ENCODE results near the gene PDE10A. TPM values are rescaled to one million over a fixed set of nuclear protein-coding genes. Genes with fewer than 3 reads are reported as not detected.

The PDE10A gene
- total RNA-seq, 1 donor from 2014 or later: 14.4 TPM

DNA sequence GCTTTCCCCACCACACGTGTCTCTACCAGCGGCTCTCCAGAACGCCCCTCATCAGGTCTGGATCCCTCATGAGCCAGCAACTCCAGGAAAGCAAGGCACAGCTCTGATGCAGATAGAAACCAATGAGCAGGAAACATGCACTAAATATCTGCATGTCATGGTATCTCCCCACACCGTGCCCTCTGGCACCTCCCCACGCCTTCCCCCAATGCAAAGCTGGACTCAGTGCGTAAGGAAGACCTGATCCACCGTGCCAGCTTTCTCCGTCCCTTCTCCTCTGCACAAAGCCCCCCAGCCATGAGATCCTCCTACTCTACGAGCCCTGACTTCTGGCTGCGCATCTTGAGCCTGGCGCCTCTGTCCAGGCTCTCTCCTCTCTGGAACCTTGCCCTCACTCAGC lies 9.4 kb downstream of the PDE10A start:
- peaks cover 10% of the 10 kb centered on the region for H3K4me1 Mint-ChIP-seq (ENCODE audit: low read depth)
- H3K36me3 Mint-ChIP-seq (ENCODE audit: insufficient read depth): peaks cover 2% of the 10 kb centered on the region
- peaks cover 5% of the 10 kb centered on the region for H3K27me3 Mint-ChIP-seq
- H3K9me3 Mint-ChIP-seq (ENCODE audit: low read depth): no peaks in the 10 kb centered on the region
- no peak overlapping the region for H3K4me3 Mint-ChIP-seq (ENCODE audit: low read depth)
- no peak overlapping the region for H3K27ac Mint-ChIP-seq
- TF ChIP-seq, protein P1, sequence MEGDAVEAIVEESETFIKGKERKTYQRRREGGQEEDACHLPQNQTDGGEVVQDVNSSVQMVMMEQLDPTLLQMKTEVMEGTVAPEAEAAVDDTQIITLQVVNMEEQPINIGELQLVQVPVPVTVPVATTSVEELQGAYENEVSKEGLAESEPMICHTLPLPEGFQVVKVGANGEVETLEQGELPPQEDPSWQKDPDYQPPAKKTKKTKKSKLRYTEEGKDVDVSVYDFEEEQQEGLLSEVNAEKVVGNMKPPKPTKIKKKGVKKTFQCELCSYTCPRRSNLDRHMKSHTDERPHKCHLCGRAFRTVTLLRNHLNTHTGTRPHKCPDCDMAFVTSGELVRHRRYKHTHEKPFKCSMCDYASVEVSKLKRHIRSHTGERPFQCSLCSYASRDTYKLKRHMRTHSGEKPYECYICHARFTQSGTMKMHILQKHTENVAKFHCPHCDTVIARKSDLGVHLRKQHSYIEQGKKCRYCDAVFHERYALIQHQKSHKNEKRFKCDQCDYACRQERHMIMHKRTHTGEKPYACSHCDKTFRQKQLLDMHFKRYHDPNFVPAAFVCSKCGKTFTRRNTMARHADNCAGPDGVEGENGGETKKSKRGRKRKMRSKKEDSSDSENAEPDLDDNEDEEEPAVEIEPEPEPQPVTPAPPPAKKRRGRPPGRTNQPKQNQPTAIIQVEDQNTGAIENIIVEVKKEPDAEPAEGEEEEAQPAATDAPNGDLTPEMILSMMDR (IDR thresholded peaks at IDR 0.05; ENCODE audit: unreplicated experiment): no peak
- DNase-seq (ENCODE audit: low spot score, unreplicated experiment): no peak

DNA sequence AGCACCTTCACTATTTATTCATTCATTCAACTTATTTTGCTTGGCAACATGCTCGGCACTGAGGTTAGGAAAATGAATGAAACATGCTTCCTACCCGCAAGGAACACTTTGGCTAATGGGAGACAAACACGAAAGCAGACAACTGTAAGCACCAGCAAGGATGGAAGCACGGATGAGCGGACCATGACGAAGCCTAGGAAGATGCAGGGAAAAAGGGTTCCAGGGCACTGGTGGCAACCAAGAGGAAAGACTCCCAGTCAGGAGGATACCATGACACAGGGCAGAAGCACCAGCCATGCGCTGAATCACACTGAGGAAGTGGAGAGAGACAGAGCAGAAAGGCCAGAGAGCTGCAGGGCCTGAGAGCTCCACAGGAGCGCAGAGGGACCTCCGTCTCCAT lies 9.8 kb downstream of the PDE10A start:
- H3K27me3 Mint-ChIP-seq: peaks cover 1% of the 10 kb centered on the region
- H3K4me3 Mint-ChIP-seq (ENCODE audit: low read depth): no peak overlapping the region
- H3K36me3 Mint-ChIP-seq (ENCODE audit: insufficient read depth): peaks cover 2% of the 10 kb centered on the region
- H3K4me1 Mint-ChIP-seq (ENCODE audit: low read depth): peaks cover 6% of the 10 kb centered on the region
- H3K9me3 Mint-ChIP-seq (ENCODE audit: low read depth): no peaks in the 10 kb centered on the region
- no peak overlapping the region for H3K27ac Mint-ChIP-seq
- TF ChIP-seq, protein P1 (IDR thresholded peaks at IDR 0.05; ENCODE audit: unreplicated experiment): no peak
- DNase-seq (ENCODE audit: low spot score, unreplicated experiment): no peak

DNA sequence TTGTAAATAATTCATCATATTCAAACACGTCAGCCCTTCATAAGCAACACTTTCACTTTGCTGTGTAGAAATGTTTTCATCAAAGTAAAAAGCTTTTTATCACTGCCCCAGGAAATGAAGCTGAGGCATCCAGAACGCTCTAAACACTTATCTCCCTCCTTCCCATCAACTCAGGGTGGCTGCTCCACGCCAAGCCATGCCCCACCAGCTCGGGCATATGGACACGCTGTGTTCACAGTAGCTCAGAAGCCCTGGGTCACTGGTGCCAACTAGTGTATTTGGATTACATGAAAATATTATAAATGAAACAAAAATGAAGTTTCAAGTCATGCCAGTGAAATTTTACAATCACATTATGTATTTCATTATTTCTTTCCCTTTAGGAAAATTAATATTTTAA lies 10.3 kb downstream of the PDE10A start:
- H3K9me3 Mint-ChIP-seq (ENCODE audit: low read depth): no peaks in the 10 kb centered on the region
- H3K27ac Mint-ChIP-seq: no peak overlapping the region
- TF ChIP-seq, protein P1 (IDR thresholded peaks at IDR 0.05; ENCODE audit: unreplicated experiment): no peak
- peaks cover 2% of the 10 kb centered on the region for H3K36me3 Mint-ChIP-seq (ENCODE audit: insufficient read depth)
- no peak for DNase-seq (ENCODE audit: low spot score, unreplicated experiment)
- H3K4me1 Mint-ChIP-seq (ENCODE audit: low read depth): peaks cover 2% of the 10 kb centered on the region
- no peaks in the 10 kb centered on the region for H3K27me3 Mint-ChIP-seq
- no peak overlapping the region for H3K4me3 Mint-ChIP-seq (ENCODE audit: low read depth)

DNA sequence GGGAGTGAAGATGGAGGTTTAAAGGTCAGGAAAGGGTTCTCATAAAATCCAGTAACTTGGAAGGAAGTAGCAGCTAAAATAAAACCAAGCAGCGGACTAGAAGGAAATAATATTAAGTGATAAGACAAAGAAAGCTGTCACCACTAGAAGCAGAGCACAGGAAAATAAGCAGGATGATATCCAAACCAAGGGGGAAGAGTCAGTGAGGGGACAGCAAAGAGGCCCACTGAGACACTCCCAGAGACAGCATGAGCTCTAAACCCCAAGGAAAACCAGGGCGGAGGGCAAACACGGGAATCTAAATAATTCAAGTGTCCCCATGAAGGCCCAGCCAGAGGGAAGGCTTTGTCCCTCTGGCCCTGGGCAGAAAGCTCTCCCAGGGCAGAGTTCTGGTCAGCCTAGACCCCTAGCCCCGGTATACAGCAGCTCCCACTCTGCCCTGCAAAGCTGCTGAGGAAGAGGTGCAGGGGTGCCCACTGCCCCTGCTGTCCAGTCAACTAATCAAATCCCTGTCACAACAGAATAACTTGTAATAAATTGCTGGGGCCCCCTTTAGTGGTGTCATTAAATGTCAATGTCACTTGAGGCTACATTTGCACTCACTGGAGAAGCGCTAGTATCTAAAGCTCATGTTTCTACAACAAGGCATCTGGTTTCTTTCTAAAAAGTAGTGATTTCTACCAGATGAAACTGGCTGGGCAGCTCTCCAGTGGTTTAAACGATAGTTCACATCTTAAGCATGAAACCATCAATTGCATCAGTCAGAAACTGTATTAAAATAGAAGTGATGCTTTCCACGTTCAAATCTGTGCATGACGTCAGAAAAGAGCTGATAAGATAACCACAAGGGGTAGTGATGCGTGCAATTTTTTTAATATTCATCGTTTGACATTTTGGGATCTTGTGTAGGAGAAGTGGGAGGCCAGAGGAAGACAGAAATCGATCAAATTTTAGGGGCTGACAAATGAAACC lies 13.6 kb downstream of the PDE10A start:
- H3K27ac Mint-ChIP-seq: no peak overlapping the region
- no peak for DNase-seq (ENCODE audit: low spot score, unreplicated experiment)

DNA sequence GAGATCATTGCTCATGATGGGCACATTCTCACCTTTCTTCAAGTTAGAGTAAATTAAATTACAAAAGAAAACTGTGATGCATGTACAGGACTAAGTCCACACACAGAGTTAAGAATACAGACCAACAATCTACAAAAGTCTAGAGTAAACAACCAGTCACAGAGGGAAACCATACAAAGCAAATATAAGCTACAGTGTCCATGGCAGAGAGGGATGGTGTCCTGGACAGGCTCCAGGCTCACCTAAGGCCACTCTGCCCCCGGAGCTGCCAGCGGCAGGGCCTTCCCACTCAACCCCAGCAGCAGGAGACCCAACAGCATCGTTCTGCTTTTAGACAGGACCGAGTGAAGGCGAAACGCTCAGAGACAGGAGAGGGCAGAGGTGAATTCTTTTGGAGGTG lies 16.0 kb downstream of the PDE10A start:
- Mint-ChIP-seq H3K36me3 (ENCODE audit: insufficient read depth) (peaks cover 2% of the 10 kb centered on the region), H3K4me1 (ENCODE audit: low read depth) (peaks cover 11% of the 10 kb centered on the region), H3K9me3 (ENCODE audit: low read depth) (no peaks in the 10 kb centered on the region), H3K4me3 (ENCODE audit: low read depth) (no peak overlapping the region), H3K27ac (no peak overlapping the region), H3K27me3 (no peaks in the 10 kb centered on the region)
- DNase-seq (ENCODE audit: low spot score, unreplicated experiment): no peak
- TF ChIP-seq, protein P1 (IDR thresholded peaks at IDR 0.05; ENCODE audit: unreplicated experiment): no peak

More for the DNA sequence above, 13.6 kb downstream of the PDE10A start:
- peaks cover 11% of the 10 kb centered on the region for H3K4me1 Mint-ChIP-seq (ENCODE audit: low read depth)
- TF ChIP-seq, protein P1 (IDR thresholded peaks at IDR 0.05; ENCODE audit: unreplicated experiment): no peak
- H3K4me3 Mint-ChIP-seq (ENCODE audit: low read depth): no peak overlapping the region
- peaks cover 2% of the 10 kb centered on the region for H3K36me3 Mint-ChIP-seq (ENCODE audit: insufficient read depth)
- H3K27me3 Mint-ChIP-seq: no peaks in the 10 kb centered on the region
- H3K9me3 Mint-ChIP-seq (ENCODE audit: low read depth): no peaks in the 10 kb centered on the region
